HFF-Myc (cell line): ENCODE results near the gene DNAJC25.

Experiments
- DNase-seq: peaks from one replicate; pipeline ENCODE4 v3.0.0-alpha.2; 2011; ENCODE audit warnings: low read depth; ENCODE audit errors: extremely low read depth
- H3K4me3 ChIP-seq: replicated peaks from 2 replicates; pipeline ENCODE4 v1.5.1; 2011; ENCODE audit warnings: low read depth, mild to moderate bottlenecking, control low read depth, low read length
- TF ChIP-seq, protein P1 (sequence below): IDR thresholded peaks from 2 replicates; pipeline ENCODE4 v1.5.1; 2012; ENCODE audit warnings: mild to moderate bottlenecking, low read depth, low read length, control low read depth; ENCODE audit errors: missing control alignments

Gene DNAJC25

DNA sequence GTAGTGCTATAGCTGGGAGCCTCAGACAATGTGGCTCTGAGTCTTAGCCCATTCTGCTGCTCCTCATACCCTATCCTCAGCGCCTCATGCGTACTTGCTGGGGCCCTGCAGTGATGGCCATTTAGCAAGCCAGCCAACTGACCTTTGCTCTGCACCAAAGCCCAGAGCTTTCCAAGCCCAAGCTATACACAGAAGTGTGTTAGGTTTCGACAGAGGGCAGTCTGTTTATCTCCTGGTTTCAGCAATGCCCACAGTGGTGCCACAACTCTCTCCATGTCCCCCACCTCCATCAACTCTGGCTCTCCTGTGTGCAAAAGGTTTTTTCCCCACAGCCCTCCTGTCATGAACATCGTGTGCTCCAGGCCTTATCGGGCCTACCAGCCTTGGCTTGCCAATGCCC, 47.2 kb downstream of the DNAJC25 start:
- TF ChIP-seq, protein P1, sequence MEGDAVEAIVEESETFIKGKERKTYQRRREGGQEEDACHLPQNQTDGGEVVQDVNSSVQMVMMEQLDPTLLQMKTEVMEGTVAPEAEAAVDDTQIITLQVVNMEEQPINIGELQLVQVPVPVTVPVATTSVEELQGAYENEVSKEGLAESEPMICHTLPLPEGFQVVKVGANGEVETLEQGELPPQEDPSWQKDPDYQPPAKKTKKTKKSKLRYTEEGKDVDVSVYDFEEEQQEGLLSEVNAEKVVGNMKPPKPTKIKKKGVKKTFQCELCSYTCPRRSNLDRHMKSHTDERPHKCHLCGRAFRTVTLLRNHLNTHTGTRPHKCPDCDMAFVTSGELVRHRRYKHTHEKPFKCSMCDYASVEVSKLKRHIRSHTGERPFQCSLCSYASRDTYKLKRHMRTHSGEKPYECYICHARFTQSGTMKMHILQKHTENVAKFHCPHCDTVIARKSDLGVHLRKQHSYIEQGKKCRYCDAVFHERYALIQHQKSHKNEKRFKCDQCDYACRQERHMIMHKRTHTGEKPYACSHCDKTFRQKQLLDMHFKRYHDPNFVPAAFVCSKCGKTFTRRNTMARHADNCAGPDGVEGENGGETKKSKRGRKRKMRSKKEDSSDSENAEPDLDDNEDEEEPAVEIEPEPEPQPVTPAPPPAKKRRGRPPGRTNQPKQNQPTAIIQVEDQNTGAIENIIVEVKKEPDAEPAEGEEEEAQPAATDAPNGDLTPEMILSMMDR: no peak
- no peak overlapping the region for H3K4me3 ChIP-seq
- no peak for DNase-seq

DNA sequence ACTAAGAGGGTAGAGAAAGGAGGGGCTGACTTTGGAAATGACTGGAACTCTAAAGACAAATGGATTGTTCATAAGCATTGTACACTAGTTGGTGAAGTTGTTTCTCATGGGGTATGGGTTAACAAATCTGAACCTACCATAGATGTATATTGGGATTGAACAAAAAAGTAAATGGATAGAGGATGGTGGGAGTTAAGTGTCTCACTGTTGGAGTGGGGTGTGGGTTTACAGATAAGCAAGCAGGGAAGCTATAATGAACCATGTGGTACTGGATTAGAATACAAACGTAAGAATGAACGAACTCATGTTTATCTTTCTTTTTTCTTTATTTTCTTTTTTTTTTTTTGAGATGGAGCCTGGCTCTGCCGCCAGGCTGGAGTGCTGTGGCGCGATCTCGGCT, 48.1 kb downstream of the DNAJC25 start:
- TF ChIP-seq, protein P1: no peak
- DNase-seq: no peak
- H3K4me3 ChIP-seq: no peak overlapping the region

DNA sequence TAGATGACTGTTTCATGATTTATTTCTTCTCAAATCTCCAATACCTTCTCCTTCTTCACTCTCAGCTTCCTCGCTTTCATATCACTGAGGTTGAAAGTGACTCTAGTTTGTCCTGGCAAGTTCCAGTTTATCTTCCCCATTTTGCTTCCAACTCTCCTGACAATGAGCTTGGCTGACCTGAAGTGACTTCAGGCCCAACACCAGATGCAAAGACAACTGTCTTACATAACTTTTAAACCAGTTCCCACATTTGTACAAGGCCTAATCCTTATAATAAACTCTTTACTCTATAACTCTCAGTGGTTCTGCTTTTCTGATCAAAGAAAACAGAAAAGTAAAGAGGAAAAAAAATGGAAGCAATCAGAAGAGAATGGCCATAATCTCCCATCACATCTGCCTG, 52.3 kb downstream of the DNAJC25 start:
- TF ChIP-seq, protein P1: no peak
- no peak for DNase-seq

DNA sequence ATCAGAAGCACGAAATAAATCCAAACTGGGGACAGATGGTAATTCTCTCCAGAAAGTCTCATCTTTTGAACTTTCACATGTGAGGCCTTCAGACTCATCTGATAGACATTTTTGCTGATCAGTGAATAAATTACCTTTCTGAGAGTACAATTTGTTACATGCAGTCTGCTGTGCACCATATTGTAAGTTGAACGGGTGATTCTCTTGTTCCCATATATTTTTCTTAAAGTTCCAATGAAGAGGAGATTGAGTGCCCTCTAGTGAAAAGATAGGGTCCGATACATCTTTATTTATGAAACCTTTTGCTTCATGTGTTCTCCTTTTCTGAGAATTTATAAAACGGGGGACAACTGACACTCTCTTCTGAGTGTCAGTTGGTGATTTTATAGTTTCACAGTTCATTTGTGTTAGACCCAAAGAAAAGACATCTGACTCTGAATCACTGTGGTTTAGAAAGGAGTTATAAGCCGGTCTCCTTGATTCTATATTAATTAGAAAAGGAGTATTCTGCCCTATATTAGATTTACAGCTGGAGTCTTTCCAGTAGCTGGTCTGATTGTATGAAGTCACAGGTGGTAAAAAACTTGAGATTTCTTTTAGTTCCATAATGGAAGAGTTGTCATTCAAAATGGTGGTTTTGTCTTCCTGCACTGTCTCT, 60.7 kb downstream of the DNAJC25 start:
- H3K4me3 ChIP-seq: no peak overlapping the region
- TF ChIP-seq, protein P1: peak; percentile 31
- peak; percentile 19 for DNase-seq

More for the DNA sequence above, 52.3 kb downstream of the DNAJC25 start:
- H3K4me3 ChIP-seq: no peak overlapping the region

DNA sequence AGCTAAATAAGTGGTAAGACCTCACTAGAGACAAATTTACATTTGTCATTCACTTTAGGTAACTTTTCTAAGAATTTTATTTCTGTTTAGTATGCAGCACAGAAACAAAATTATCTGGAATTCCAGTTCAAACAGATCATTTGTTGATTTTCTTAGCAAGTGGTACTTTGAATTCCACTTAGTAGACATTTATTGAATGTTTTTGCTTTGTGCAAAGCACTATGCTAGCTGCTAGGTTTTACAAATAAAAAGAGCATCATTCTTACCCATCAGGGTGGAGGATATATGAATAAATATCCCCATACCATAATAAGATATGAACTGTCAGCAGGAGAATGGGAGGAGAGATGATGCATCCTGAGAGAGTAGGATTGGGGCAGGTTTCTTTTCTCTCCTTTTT, 65.7 kb downstream of the DNAJC25 start:
- no peak for DNase-seq
- TF ChIP-seq, protein P1: no peak
- no peak overlapping the region for H3K4me3 ChIP-seq

DNA sequence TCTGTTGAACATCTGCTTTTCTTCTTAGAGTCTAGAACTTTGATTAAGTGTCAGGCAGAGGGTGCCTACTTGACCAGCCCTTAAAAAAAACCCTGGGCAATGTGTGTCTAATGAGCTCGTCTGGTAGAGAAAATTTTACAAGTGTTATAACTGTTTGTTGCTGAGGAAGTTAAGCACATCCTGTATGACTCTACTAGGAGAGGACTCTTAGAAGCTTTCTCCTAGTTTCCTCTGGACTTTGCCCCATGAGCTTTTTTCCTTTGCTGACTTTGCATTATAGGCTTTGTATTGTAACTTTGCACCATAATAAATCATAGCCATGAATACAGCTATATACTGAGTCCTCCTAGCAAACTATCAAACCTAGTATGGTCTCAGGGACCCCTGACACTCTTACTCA, 69.6 kb downstream of the DNAJC25 start:
- DNase-seq: no peak
- no peak overlapping the region for H3K4me3 ChIP-seq
- TF ChIP-seq, protein P1: no peak
